Measurements from ENCODE around the gene PHF20.

PHF20 gene

DNA sequence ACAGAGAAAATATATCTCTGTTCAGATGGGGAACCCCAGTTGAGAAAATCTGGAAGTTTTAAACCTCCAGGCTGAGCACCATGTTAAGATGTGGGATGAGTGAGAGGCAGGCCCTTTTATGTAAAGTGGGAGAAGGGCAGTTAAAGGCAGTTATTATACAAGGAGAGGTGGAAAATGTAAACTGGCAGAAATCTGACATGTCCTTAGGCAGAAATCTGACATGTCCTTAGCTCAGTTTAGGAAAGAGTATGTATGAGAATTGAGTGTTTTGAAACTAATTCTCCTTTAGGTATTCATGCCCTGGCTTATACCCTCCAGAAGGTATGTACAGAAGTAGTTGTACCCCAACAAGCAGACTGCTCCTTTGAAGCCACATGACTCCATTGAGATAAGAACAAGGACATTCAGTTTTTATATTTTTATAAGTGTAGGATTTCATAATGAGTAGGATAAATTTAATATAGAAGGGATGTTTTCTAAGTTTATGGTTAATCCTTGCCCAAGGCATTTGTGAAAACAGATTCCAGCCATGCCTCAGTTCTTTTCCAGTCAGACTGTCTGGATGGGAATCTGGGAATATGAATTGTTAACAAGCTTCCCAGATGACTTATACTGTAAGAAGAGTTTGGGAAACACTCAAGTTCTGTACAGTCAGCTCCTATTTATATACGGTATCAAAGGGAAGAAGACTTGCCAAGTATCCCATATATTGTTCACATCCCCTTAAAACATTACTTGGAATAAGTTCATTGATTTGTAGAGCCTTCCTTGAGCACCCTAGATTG is 94.8 kb downstream of the PHF20 start:
- H3K79me2 ChIP-seq: no peaks in the 10 kb centered on the region
- H3K27me3 ChIP-seq (ENCODE audit: control insufficient read depth, insufficient read depth, low read length): no peaks in the 10 kb centered on the region
- no peaks in the 10 kb centered on the region for H3K9me3 ChIP-seq (ENCODE audit: control insufficient read depth, low read length)
- peaks cover 6% of the 10 kb centered on the region for H3K4me1 ChIP-seq
- H3K9ac ChIP-seq: no peak overlapping the region
- H2AFZ ChIP-seq: no peak overlapping the region
- TF ChIP-seq, protein P1, sequence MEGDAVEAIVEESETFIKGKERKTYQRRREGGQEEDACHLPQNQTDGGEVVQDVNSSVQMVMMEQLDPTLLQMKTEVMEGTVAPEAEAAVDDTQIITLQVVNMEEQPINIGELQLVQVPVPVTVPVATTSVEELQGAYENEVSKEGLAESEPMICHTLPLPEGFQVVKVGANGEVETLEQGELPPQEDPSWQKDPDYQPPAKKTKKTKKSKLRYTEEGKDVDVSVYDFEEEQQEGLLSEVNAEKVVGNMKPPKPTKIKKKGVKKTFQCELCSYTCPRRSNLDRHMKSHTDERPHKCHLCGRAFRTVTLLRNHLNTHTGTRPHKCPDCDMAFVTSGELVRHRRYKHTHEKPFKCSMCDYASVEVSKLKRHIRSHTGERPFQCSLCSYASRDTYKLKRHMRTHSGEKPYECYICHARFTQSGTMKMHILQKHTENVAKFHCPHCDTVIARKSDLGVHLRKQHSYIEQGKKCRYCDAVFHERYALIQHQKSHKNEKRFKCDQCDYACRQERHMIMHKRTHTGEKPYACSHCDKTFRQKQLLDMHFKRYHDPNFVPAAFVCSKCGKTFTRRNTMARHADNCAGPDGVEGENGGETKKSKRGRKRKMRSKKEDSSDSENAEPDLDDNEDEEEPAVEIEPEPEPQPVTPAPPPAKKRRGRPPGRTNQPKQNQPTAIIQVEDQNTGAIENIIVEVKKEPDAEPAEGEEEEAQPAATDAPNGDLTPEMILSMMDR (IDR thresholded peaks at IDR 0.05): no peak
- H3K36me3 ChIP-seq (ENCODE audit: control insufficient read depth, insufficient read depth, low read length): no peaks in the 10 kb centered on the region
- no peak overlapping the region for H3K27ac ChIP-seq
- H3K4me3 ChIP-seq (ENCODE audit: low read depth, low read length): no peak overlapping the region
- no peak overlapping the region for H3K4me2 ChIP-seq (ENCODE audit: low read length)

DNA sequence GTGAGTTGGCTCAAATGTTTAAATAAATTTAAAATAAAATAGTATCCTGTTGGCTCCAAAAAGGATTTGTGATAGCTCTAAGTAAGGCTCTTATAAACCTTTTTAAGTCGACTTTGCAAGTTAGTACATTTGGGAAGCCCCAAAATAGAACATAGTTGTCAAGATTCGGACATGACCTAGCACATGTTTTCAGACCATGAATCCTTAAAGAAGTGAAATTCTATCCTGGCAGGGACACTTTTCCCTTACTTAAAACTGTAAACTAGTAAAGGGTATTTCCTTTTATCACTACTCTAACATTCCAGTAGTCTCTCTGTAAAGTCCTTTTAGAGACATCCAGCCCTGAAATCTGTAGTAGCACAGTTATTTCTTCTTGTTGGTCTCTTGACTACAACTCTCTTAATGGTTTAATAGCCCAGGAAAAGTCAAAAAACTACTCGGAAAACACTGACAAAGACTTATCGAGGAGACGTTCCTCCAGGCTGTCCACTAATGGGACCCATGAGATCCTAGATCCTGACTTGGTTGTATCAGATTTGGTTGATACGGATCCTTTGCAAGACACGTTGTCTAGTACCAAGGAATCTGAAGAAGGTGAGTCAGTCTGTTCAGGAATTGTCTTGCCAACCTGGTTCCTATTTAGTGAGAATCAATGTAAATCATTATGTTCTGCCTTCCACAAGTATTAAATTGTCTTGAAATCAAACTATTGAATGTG is 98.9 kb downstream of the PHF20 start:
- no peak overlapping the region for H3K4me2 ChIP-seq (ENCODE audit: low read length)
- no peaks in the 10 kb centered on the region for H3K9me3 ChIP-seq (ENCODE audit: control insufficient read depth, low read length)
- H3K36me3 ChIP-seq (ENCODE audit: control insufficient read depth, insufficient read depth, low read length): no peaks in the 10 kb centered on the region
- H2AFZ ChIP-seq: no peak overlapping the region
- H3K4me3 ChIP-seq (ENCODE audit: low read depth, low read length): no peak overlapping the region
- H3K9ac ChIP-seq: no peak overlapping the region
- H3K79me2 ChIP-seq: peaks cover 4% of the 10 kb centered on the region
- H3K27me3 ChIP-seq (ENCODE audit: control insufficient read depth, insufficient read depth, low read length): no peaks in the 10 kb centered on the region
- TF ChIP-seq, protein P1 (IDR thresholded peaks at IDR 0.05): no peak
- peaks cover 7% of the 10 kb centered on the region for H3K4me1 ChIP-seq
- peak overlapping the region; percentile 24 for H3K27ac ChIP-seq

DNA sequence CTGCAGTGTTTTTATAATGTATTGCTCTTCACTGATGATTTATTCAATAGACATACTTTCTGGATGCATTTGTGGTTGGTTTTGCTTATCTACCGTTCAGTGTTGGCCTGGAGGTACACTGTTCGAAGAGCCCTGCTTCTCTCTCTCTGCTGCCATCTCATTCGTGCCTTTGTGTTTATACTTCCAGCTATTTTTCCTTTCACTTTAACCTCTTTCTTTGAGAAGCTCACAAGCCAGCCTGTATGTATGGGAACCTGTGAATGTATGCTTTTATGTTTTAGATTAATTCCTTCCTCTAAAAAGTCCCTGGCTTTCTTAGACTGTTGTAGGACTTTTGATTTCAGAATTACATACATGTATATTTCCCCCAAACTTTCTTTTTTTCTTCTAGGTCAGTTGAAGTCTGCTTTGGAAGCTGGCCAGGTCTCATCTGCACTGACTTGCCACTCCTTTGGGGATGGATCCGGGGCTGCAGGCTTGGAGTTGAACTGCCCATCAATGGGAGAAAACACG is 99.5 kb downstream of the PHF20 start:
- H3K36me3 ChIP-seq (ENCODE audit: control insufficient read depth, insufficient read depth, low read length): no peaks in the 10 kb centered on the region
- TF ChIP-seq, protein P1 (IDR thresholded peaks at IDR 0.05): no peak

DNA sequence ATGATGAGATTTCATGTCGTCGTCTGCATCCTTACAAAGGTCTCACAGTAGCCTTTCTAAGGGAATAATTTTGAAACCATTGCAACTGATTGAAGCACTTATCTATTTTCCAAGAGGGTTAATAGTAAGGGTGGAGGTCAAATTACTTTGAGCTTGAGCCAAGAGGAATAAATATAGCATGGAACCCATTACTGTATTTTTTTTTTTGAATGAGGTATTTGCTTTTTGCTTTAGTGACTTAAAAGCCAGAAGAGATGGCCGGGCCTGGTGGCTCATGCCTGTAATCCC is 104.2 kb downstream of the PHF20 start:
- no peak overlapping the region for H3K4me3 ChIP-seq (ENCODE audit: low read depth, low read length)
- H3K79me2 ChIP-seq: peaks cover 8% of the 10 kb centered on the region
- H3K4me1 ChIP-seq: peaks cover 6% of the 10 kb centered on the region
- TF ChIP-seq, protein P1 (IDR thresholded peaks at IDR 0.05): no peak
- no peaks in the 10 kb centered on the region for H3K36me3 ChIP-seq (ENCODE audit: control insufficient read depth, insufficient read depth, low read length)
- no peak overlapping the region for H3K27ac ChIP-seq
- no peak overlapping the region for H2AFZ ChIP-seq
- no peaks in the 10 kb centered on the region for H3K9me3 ChIP-seq (ENCODE audit: control insufficient read depth, low read length)
- H3K27me3 ChIP-seq (ENCODE audit: control insufficient read depth, insufficient read depth, low read length): no peaks in the 10 kb centered on the region
- H3K9ac ChIP-seq: no peak overlapping the region
- H3K4me2 ChIP-seq (ENCODE audit: low read length): no peak overlapping the region

More for the DNA sequence above, 99.5 kb downstream of the PHF20 start:
- Histone ChIP-seq H2AFZ (no peak overlapping the region), H3K79me2 (peaks cover 5% of the 10 kb centered on the region), H3K9me3 (ENCODE audit: control insufficient read depth, low read length) (no peaks in the 10 kb centered on the region), H3K4me3 (ENCODE audit: low read depth, low read length) (no peak overlapping the region), H3K4me1 (peaks cover 7% of the 10 kb centered on the region), H3K9ac (no peak overlapping the region), H3K27ac (peak overlapping the region; percentile 24), H3K27me3 (ENCODE audit: control insufficient read depth, insufficient read depth, low read length) (no peaks in the 10 kb centered on the region), H3K4me2 (ENCODE audit: low read length) (no peak overlapping the region)
